Amygdala (tissue), 56 donors: ENCODE data around the gene RAB34.
A peak's percentile ranks its signal among the peaks of the same experiment; 100 is the strongest.

ENCODE experiments used
- DNase-seq, 56 donors: peaks; one replicate each; lab custom pipeline; 2025; lab: John Stamatoyannopoulos, UW

RAB34 gene

GRCh38 chr17:28693869-28694268 is 23.8 kb downstream of the RAB34 start:
- peak in 8 of 56 donors; percentile 8 to 39 (median 24) for DNase-seq

- DNase-seq, result no peak
These were observed 28.7 kb downstream of the RAB34 start for GRCh38 chr17:28689011-28689410.

- DNase-seq, result no peak
These were observed 29.2 kb downstream of the RAB34 start for GRCh38 chr17:28688481-28688880.

DNA sequence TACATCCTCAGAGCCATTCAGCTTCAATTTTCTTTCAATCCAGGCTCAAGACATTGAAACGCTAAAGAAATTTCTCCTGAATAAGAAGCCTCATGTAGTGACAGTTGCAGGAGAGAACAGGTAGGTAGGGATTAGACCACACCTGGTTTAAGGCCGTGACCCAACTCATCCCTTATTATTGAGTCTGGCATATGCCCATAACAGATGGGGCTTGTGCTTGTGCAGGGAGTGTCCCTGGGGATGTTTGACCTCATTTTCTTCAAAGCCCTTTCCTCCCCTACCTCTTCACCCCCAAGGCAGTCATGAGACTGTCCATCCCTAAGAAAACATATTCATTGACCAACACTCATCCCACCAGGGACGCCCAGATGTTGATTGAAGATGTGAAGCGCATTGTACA is 31.4 kb downstream of the RAB34 start:
- no peak for DNase-seq

- no peak for DNase-seq
These were observed 32.3 kb downstream of the RAB34 start for GRCh38 chr17:28685366-28685765.

DNA sequence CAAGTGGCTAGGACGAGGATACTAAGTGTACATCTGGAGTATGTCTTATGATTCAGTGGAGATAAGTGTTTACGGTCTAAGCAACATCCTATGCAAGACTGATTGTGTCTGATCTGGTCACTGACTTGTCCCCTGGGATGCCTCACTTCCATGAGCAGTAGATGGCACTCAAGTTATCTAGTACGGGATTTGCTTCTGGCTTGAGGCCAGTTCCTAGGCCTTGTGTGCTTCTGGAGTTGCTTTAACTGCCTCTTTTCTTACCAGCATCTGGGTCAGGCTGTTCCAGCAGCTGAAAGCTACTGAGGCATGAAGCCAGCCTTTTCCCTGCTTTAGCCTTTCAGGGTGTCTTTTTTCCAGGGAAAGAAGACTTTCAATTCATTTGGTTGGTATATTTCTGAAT is 32.7 kb downstream of the RAB34 start:
- DNase-seq, result peak in 53 of 56 donors; percentile 3 to 90 (median 59)

DNA sequence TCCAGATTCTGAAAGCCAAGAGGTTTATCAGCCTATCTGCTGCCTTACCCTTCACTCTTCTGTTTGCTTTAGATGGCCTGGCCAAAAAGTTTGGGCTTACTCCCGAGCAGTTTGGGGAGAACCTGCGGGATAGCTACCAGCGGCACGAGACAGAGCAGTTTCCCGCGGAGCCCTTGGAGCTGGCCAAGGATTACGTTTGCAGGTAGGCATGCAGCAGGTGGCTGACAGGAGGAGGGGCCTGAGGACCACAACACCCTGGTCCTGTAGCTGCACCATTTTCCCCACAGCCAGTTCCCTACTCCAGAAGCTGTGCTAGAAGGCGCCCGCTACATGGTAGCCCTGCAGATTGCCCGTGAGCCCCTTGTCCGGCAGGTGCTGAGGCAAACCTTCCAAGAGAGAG is 35.0 kb downstream of the RAB34 start:
- DNase-seq, result no peak

GRCh38 chr17:28675980-28676379 is 41.7 kb downstream of the RAB34 start:
- no peak for DNase-seq

DNA sequence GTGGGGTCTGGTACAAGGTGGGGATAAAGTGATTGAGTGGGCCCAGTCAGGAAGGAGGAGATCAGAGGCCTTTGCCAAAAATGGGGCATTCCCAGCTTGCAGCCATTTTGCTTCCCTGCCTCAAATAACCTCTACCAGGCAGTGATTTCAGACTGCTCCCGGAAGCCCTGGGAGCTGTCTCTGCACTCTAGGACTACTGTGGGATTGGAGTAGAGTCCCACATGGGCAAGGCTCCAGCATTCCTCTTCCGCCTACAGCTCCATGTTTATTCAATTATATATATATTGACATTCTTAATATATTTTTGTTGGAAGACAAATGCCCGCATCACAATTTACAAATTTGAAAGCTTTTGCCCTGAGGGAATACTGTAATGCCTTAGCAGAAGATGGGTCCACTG is 42.2 kb downstream of the RAB34 start:
- DNase-seq, result no peak

GRCh38 chr17:28669918-28670317 is 47.8 kb downstream of the RAB34 start:
- no peak for DNase-seq

DNA sequence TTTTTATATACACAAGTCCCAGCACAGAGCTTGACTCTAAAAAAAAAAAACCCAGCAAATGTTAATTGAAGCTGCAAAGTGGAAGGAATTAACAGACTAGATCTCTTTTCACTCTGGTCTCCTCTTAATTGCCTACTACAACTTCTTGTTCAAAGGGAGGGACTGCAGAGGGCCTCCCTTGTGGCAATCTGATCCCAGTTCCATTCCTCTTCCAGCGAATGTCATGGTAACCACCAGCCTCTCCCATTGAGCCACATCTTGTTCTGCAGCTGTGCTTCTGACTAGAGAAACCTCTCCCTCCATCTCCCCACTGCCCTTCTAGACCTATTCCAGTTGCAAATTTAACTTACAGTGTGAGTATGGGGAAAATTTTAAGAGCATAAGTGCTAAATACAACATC is 49.8 kb downstream of the RAB34 start:
- no peak for DNase-seq

GRCh38 chr17:28665994-28666393 is 51.7 kb downstream of the RAB34 start:
- no peak for DNase-seq
